Limb (tissue), 2 donors: ENCODE measurements around the gene COX5A.
"Not testable (repeated sequence)": the region's sequence is repeated elsewhere in the genome, so short reads cannot be mapped to it uniquely, and the experiment has no call there.

Source experiments
- DNase-seq, 2 donors: peaks; one replicate each; pipeline ENCODE4 v3.0.0-alpha.2; 2016; ENCODE audit errors: extremely low spot score in 2 of 2

Gene COX5A

DNA sequence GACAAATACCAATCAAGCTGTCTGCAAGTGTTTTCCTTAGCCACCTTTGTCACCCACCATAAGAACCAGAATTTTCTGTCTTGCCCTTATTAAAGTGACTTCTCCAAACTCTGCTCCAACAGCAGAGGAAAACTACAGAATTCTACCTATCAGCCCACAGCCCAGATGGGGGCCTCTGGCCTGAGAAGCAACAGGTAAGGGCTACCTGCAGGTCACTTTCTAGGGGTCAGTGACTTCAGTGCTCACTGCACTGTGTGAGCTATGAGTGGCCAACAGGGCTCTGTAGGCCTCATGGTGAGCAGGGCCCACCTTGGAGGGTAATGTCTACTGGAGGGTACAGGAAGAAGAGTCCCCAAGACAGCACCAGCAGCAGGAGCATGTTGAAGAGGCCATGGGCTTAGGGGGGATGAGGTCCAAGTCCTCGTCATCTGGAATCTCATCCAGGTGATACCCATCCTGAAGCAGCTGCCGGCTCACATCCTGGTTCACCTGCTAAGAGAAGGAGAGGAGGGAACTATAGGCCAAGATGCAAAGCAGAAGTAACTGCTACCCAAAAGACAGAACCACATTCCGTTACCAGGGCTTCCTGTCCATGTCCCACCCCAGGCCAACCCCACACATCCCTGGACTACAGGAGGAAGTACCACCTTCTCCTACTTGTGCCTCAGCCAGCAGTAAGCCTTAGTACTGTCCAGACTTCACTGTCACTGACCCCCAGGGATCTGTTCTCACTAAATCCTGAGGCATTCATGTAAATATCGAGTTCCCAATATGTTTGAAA lies 35.4 kb downstream of the COX5A start:
- DNase-seq = no peak

DNA sequence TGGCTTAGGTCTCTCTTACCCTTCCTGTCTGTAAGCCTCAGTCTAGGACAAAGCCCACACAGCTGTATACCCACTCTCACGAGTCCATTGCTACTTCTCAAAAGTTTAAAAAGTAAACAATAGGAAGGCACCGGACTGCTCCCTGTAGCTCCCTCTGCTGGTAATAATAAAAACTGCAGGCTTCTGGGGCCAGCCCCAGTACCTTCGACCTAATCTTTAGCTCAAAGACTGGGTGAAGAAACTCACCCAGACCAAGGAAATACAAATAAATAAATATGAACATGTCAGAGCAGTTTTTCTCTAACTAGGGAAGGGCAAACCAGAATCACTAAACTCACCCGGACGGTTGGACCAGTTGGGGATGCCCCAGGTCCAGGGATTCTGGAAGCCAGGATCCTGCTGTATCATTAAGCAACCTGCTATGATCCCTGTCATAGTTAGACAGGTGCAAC lies 36.2 kb downstream of the COX5A start:
- DNase-seq = peak; percentile 61 to 67

DNA sequence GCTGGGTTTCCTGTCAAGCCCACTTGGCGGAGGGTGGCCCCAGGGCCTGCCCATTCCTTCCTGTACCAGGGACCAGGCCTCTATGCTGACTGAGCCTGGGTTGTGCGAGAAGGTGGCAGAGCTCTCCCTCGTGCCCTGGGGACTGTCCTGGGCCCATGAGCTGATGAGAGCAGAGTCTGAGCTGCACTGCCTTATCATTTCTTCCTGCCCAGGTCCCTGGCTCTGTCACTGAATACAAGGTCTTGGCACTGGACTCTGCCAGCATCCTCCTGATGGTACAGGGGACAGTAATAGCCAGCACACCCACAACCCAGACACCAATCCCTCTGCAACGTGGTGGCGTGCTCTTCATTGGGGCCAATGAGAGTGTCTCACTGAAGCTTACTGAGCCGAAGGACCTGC lies 40.6 kb downstream of the COX5A start:
- no peak for DNase-seq

DNA sequence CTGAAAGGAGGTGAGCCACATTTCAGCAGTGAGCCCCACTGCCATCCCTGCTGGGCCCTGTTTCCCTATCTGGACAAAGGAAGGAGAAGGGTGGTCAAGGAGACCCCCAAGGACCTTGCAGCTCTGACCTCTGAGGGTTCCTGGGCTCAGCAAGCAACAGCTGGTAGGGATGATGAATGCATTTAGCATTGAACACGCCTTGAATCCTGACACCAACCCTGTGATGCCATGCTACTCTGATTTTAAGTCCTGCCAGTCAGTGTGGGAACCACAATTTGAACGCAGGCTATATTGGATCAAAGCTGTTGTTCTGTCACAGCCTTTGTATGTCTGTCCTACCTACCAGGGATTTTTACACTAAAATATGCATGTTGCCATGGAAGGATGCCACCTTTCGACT lies 41.6 kb downstream of the COX5A start:
- no peak for DNase-seq

DNA sequence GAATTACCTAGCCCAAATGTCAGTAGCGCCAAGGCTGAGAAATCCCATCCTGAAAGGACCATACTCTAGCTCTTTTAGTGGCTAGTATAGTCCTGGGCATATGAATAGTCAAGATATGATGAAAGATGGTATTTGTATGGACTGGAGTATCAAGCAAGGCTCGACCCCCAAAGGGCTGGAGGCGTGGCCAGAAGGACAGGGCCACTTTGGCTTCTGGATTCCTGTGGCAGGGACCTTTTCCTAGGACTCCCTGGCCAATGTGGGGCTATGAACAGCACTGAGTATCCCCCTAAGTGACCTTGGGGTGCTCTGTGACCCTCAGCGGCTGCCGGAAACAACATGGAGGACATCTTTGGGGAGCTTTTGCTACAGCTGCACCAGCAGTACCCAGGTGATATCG lies 42.0 kb downstream of the COX5A start:
- no peak for DNase-seq

DNA sequence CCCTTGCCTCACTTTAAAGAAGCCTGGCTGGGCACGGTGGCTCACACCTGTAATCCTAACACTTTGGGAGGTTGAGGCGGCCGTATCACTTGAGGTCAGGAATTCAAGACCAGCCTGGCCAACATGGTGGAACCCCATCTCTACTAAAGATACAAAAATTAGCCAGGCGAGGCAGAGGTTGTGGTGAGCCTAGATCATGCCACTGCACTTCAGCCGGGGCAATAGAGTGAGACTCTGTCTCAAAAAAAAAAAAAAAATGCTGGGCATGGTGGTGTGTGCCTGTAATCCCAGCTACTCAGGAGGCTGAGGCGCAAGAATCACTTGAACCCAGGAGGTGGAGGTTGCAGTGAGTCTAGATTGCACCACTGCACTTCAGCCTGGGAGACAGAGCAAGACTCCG lies 43.5 kb downstream of the COX5A start:
- DNase-seq = not testable (repeated sequence)

DNA sequence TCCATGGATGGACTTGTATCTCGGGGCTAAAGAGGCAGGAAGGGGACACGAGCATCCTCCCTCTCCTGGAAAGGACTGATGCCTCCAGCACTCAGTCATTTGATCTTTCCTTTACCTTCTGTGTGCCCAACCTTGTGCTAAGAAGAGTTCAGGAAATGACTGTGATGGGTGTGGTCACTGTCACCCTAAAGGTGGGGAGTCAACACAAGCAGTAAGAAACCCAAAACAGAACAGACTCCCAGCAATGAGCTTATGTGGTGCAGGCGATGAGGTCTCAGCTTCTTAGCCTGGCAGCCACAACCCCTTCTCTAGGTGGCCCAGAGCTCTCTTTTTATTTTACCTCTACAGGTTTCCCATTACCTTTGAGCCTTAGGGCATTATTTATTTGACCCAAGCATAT lies 44.2 kb downstream of the COX5A start:
- DNase-seq = no peak

DNA sequence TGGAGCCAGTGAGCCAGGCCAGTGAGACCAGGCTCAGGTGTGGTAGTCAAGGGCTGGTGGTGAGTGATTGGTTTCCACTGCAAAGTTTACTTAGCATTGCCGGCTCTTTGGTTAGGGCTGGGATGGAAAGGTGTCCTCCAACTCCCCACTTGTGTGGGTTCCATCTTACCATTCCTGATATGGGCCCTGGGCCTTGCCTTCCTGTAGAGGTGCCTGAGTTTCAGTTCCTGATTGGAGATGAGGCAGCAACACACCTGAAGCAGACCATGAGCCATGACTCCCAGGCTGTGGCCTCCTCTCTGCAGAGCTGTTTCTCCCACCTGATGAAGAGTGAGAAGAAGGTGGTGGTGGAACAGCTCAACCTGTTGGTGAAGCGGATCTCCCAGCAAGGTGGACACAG lies 44.9 kb downstream of the COX5A start:
- no peak for DNase-seq

DNA sequence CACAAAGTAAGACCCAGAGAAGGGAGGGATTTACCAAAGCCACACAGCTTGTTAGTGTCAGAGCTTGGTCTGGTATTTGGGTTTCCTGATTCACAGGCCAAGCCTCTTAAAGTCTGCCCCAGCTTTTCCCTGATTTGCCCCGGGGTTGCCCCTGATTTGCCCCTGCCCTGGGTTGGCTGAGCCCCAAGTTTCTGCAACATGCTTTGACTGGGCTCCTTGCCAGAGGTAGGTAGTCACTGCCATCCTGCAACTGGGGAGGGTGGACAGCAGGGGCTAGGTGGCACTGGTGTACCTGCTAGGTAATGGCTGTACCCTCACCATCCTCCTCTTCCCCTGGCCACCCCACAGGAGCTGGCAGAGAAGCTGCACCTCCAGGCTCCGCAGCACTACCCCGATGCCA lies 45.6 kb downstream of the COX5A start:
- no peak for DNase-seq

DNA sequence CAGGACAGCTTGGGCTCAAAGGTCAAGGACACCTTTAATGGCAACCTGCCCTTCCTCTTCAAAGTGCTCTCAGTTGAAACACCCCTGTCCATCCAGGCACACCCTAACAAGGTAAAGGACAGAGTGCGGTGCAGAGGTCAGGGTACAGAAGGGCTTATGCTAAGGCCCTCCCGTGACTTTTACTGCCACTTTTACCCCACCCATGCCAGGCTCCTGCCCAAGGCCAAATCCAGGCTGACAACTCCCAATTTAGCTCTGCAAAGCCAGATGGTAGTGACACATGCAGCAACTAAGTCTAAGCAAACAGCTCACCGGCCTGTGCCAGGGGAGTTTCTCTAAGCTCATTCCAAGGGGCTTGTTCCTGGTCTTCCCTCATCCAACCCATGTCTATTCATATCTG lies 46.4 kb downstream of the COX5A start:
- no peak for DNase-seq

DNA sequence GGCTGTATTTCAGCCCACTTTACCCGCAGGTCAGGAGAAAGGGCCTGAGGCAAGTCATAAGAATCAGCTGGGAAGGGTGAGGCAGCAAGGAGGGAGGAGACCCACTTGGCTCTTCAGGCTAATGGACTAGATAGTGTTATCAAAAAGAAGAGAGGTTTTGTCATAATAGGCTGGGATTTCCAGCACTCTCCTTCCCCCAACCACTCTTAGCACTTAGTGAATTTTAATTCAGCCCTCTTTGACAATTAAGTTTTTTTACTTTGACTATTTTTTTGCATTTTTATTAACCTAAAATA lies 47.3 kb downstream of the COX5A start:
- no peak for DNase-seq

DNA sequence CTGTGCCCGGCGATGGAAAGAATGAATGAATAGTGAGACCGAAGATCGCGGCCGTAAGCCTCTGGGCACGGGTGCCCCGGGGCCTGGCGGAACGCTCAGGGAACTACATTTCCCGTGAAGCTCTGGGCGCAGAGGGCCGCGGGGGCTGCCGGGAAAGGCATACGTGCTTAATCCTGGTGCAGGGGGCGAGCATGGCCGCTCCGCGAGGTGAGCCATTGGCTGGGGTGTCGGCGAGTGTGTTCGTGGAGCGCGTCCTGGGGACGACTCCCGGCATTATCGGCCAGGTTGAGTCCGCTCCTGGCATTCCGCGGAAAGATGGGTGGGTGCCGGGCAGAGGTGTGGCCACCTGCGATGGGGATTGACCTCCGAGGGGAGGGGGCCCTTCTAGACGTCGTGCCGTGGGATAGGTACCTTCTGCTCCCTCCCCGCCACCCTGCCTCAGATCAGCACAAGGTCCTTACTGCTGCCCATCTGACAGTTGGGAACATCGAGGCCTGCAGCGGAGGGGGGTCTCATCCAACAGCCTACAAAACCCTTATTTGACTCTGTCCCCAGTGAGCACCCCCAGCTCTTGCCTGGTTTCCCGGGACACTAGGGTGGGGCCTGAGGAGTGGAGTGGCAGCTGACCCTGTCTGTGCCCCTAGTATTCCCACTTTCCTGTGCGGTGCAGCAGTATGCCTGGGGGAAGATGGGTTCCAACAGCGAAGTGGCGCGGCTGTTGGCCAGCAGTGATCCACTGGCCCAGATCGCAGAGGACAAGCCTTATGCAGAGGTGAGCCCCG lies 47.8 kb downstream of the COX5A start, which contains the start of gene MPI:
Gene MPI (plus strand): TSS at position 160 of the 782 bp plus-strand sequence. CDS start 32 bp downstream, at position 192.
- peak; percentile 82 to 92 for DNase-seq

DNA sequence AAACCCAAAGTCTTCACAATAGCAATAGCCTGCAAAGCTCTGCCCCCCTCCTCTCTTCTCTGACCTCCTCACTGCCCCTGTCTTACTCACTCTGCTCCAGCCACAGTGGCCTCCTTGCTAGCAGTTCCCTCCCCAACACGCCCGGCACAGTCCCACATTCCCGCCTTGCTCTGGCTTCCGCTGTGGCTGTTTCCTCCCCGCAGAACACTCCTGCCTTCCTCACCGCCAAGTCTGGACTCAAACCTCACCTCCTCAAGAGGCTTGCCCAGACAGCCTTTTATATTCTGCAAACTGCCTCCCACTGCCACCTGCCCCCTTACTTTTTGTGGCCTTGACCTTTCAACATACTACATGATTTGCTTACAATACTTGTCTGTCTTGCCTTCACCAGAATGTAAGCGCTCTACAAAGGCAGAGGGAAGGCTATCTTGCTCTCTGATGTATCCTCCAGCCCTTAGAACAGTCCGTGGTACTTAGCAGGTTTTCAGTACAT lies 48.4 kb downstream of the COX5A start:
- DNase-seq = peak in 1 of 2 donors; percentile 56

DNA sequence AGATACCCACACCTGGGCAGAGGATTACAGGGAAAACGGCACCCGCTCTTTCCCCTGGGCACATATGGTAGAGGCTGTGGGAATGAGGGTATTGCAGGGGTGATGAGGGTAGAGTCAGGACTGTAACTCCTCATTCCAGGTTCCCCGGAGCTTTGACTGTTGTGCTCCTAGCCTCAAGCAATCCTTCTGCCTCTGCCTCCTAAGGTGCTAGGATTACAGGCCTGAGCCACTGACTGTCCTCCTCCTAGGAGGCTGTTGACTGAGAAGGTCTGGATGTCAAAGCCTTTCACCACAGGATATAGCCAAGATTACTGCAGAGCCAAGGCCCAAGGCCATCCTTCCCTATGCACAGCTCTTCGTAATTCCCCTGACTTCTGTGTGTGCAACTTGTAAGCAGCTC lies 49.2 kb downstream of the COX5A start:
- DNase-seq = no peak

DNA sequence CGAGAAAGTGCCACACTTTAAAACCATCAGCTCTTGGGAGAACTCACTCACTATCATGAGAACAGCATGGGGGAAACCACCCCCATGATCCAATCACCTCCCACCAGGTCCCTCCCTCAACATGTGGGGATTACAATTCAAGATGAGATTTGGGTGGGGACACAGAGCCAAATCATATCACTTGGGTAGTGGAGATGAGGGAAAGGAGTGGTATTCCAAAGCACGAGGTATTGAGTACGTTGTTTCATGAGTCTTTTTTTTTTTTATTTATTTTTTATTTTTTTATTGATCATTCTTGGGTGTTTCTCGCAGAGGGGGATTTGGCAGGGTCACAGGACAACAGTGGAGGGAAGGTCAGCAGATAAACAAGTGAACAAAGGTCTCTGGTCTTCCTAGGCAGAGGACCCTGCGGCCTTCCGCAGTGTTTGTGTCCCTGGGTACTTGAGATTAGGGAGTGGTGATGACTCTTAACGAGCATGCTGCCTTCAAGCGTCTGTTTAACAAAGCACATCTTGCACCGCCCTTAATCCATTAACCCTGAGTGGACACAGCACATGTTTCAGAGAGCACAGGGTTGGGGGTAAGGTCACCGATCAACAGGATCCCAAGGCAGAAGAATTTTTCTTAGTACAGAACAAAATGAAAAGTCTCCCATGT lies 50.2 kb downstream of the COX5A start:
- not testable (repeated sequence) for DNase-seq

DNA sequence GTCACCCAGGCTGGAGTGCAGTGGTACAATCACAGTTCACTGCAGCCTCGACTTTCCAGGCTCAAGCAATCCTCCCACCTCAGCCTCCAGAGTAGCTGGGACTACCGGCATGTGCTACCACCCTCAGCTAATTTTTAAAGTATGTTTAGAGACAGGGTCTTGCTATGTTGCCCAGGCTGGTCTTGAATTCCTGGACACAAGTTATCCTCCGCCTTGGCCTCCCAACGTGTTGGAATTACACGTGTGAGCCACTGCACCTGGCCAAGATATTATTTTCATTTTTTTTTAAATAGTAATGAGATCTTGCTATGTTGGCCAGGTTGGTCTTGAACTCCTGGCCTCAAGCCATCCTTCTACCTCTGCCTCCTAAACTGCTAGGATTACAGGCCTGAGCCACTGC lies 52.4 kb downstream of the COX5A start:
- no peak for DNase-seq

DNA sequence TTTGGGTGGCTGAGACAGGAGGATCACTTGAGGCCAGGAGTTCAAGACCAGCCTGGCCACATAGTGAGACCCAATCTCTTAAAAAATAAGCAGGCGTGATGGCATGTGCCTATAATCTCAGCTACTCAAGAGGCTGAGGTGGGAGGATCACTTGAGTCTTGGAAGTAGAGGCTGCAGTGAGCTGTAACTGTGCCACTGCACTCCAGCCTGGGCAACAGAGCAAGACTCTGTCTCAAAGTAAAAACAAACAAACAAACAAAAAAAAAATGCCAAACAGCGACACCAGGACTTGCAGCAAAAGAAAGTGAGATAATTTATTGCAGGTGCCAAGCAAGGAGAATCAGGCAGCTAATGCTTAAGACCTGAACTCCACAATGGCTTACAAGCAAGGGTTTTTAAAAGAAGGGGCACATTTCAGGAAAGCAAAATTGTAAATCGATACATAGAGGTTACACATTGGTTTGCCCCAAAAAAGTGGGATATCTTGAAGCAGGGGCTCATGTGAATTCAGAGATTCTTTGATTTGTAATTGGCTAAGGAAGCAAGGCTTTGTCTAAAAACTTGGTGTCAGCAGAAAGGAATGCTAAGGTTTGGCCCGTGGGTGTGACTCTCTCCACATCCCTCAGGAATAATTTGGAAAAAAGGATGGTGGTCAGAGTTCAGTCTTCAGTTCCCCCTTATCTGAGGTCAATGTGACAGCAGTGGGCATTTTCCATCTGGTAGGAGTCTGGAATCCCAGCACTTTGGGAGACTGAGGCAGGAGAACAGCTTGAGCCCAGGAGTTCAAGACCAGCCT lies 53.2 kb downstream of the COX5A start:
- no peak for DNase-seq

DNA sequence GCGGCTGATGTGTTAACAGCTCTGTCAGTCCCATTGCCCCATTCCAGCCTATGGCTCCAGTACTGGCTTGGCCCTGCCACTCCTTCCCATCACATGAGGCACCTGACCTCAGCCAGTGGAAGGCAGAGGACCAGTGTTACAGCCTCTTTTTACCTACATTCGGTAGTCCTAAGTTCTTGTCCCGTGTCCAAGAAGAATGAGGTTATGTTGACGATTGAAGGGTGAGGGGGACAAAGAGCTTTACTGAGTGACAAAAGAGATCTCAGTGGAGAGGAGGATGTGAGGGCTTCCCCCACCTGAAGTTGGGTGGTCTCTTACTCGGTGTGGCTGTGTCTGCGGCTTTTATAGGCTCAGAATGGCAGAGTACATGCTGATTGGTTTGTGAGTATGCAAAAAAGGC lies 55.3 kb downstream of the COX5A start:
- DNase-seq = no peak

DNA sequence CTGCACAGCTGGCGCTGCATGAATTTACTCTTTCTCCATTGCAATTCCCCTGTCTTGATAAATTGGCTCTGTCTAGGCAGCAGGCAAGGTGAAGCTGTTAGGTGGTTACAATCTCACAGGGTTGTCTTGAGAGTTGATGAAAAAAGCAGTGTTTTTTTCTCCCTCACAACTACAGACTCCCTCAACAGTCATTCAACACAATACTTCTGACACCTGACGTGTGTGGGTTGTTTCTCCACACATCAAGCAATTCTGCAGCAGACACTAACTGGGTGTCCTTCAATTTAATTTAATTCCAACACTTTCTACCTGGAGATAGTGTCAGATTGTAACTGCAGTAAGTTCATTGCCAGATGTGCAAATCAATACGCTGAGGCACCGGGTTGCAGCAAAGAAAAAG lies 59.6 kb downstream of the COX5A start:
- DNase-seq = no peak

DNA sequence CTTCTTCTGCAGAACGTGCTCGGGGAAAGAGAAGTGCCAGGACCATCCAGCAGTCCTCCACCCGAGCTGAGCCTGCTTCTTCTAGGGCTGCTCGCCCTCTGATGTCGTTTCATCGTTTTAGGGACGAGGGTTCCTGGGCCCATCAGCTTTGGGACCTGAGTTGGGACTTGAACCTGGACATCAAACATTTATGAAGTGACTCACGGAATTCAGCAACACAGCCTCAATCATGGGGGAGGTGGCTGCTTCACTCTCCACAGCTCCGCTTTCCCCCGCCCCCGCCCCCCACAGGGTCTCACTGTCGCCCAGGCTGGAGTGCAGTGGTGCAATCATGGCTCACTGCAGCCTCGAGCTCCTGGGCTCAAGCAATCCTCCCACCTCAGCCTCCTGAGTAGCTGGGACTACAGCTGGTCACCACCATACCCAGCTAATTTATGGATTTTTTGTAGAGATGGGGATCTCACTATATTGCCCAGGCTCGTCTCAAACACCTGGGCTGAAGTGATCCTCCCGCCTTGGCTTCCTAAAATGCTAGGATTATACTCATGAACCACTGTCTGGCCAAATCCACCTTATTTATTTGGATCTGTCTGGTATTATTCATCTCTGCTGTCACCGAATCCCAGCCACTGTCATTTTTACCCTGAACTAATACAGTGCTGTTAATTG lies 64.0 kb downstream of the COX5A start:
- DNase-seq = no peak
